GM12878 (cell line): ENCODE results near the gene KAT2A. TPM values are rescaled to one million over a fixed set of nuclear protein-coding genes. Genes with fewer than 3 reads are reported as not detected.
A peak's percentile ranks its signal among the peaks of the same experiment; 100 is the strongest.

Source experiments
- ATAC-seq: fragments of 200-7000 bp; cut with Tn5 transposase; 3 replicates; pipeline ENCODE4 v1.9.1; 2020; ENCODE audit warnings: mild to moderate bottlenecking, moderate library complexity
- BruUV-seq: library from RNA; stranded (reverse); fragments of 400-500 nt; replicated peaks from 2 replicates; lab custom pipeline; 2021; lab: Mats Ljungman, UMichigan
- CTCF ChIA-PET: fragments of 300-600 bp; sonication (Branson Sonifier 250); formaldehyde crosslinking; extraction: SDS; loops from one replicate; lab custom pipeline; 2021; ENCODE audit warnings: inconsistent platforms; lab: Yijun Ruan, JAX
- POLR2A ChIA-PET: fragments of 350-600 bp; formaldehyde crosslinking; extraction: SDS; loops from one replicate; lab custom pipeline; 2021; ENCODE audit warnings: inconsistent platforms; lab: Charles Lee
- RAD21 ChIA-PET: fragments of 300-600 bp; sonication (Branson Sonifier 250); formaldehyde crosslinking; loops from one replicate; lab custom pipeline; 2023; ENCODE audit warnings: antibody characterized with exemption; ENCODE audit not compliant: unreplicated experiment; lab: Charles Lee
- SMC1A ChIA-PET: fragments of 300-600 bp; sonication (Branson Sonifier 250); formaldehyde crosslinking; loops from one replicate; lab custom pipeline; 2023; ENCODE audit not compliant: unreplicated experiment, uncharacterized antibody; lab: Charles Lee
- DNase-seq: peaks from one replicate; pipeline ENCODE4 v3.0.0-alpha.2; 2011; ENCODE audit warnings: low read depth, low spot score
- FAIRE-seq: peaks from 3 replicates; lab custom pipeline; 2011; peaks lifted over from hg19 to GRCh38; lab: Jason Lieb, UNC
- H2AFZ ChIP-seq: 2 replicates; pipeline ENCODE4 v1.6.0; 2011; ENCODE audit warnings: low read depth, low read length, control low read depth; ENCODE audit not compliant: control insufficient read depth
- H3K27ac ChIP-seq: 2 replicates; pipeline ENCODE4 v1.5.1; 2011; ENCODE audit warnings: control low read depth; ENCODE audit not compliant: control insufficient read depth, insufficient read depth
- H3K27me3 ChIP-seq, 2 experiments: replicated peaks in 1 of 2; 2 replicates each; pipeline versions ENCODE4 v1.6.0 to v1.6.1; 2011; ENCODE audit warnings: low read length in 1 of 2; ENCODE audit not compliant: control insufficient read depth in 2 of 2, insufficient read depth in 2 of 2
- H3K36me3 ChIP-seq, 2 experiments: 2 replicates each; pipeline ENCODE4 v1.5.1; 2011; ENCODE audit warnings: low read length in 1 of 2; ENCODE audit not compliant: control insufficient read depth in 2 of 2, insufficient read depth in 2 of 2
- H3K4me1 ChIP-seq: 2 replicates; pipeline ENCODE4 v1.6.1; 2011; ENCODE audit warnings: mild to moderate bottlenecking, low read length, moderate library complexity, mixed read lengths; ENCODE audit not compliant: control insufficient read depth, insufficient read depth
- H3K4me2 ChIP-seq: 2 replicates; pipeline ENCODE4 v1.6.0; 2011; ENCODE audit warnings: control low read depth; ENCODE audit not compliant: control insufficient read depth, insufficient read depth
- H3K4me3 ChIP-seq: fragments of 200-600 bp; sonication (generic); 2 replicates; pipeline ENCODE4 v1.5.1; 2016
- H3K79me2 ChIP-seq: 2 replicates; pipeline ENCODE4 v1.6.0; 2011; ENCODE audit warnings: low read length; ENCODE audit not compliant: control insufficient read depth, insufficient read depth
- H3K9ac ChIP-seq: 2 replicates; pipeline ENCODE4 v1.8.0; 2011; ENCODE audit warnings: low read length, control low read depth, mixed read lengths; ENCODE audit not compliant: control insufficient read depth, insufficient read depth
- H3K9me3 ChIP-seq: replicated peaks from 3 replicates; pipeline ENCODE4 v1.5.1; 2011; ENCODE audit warnings: mild to moderate bottlenecking, low read length; ENCODE audit not compliant: control insufficient read depth, insufficient read depth
- H4K20me1 ChIP-seq: 2 replicates; pipeline ENCODE4 v1.6.0; 2011; ENCODE audit not compliant: control insufficient read depth, insufficient read depth
- HDAC6 ChIP-seq: fragments of 200-600 bp; sonication (generic); IDR thresholded peaks from one replicate; pipeline ENCODE4 v1.8.0; 2017; ENCODE audit warnings: antibody characterized with exemption; ENCODE audit not compliant: unreplicated experiment
- IKZF2 ChIP-seq, 2 experiments: fragments of 450-650 bp; IDR thresholded peaks; 2 replicates each; pipeline ENCODE4 v1.6.1; 2017; ENCODE audit warnings: mild to moderate bottlenecking in 2 of 2, moderate library complexity in 2 of 2
- MYB ChIP-seq: fragments of 150-350 bp; IDR thresholded peaks from 2 replicates; pipeline ENCODE4 v1.6.1; 2014; ENCODE audit warnings: mild to moderate bottlenecking, low read depth, low read length, borderline replicate concordance
- NR2C2 ChIP-seq: IDR thresholded peaks from 2 replicates; pipeline ENCODE4 v1.6.1; 2011; ENCODE audit warnings: borderline replicate concordance, low read depth; ENCODE audit not compliant: control insufficient read depth, insufficient read length
- PBX3 ChIP-seq: IDR thresholded peaks from 2 replicates; pipeline ENCODE4 v1.6.1; 2011; ENCODE audit warnings: mild to moderate bottlenecking, low read depth, low read length, moderate library complexity; ENCODE audit not compliant: insufficient replicate concordance
- POLR2A ChIP-seq: IDR thresholded peaks from 2 replicates; pipeline ENCODE4 v1.6.1; 2011; ENCODE audit warnings: low read depth, mild to moderate bottlenecking, low read length
- RAD21 ChIP-seq: IDR thresholded peaks from 2 replicates; pipeline ENCODE4 v1.6.1; 2011; ENCODE audit warnings: mild to moderate bottlenecking, low read depth, low read length, moderate library complexity; ENCODE audit not compliant: insufficient read depth
- RB1 ChIP-seq: fragments of 450-650 bp; formaldehyde crosslinking; IDR thresholded peaks from 2 replicates; pipeline ENCODE4 v1.6.1; 2017; ENCODE audit warnings: mild to moderate bottlenecking, borderline replicate concordance
- RCOR1 ChIP-seq: conservative IDR thresholded peaks from 2 replicates; pipeline ENCODE4 v1.6.1; 2012; ENCODE audit warnings: low read depth, low read length, improper control_type of control experiment
- SMC3 ChIP-seq: IDR thresholded peaks from 2 replicates; pipeline ENCODE4 v1.6.1; 2011; ENCODE audit warnings: low read length, improper control_type of control experiment, borderline replicate concordance
- WRNIP1 ChIP-seq: IDR thresholded peaks from 2 replicates; pipeline ENCODE4 v1.6.1; 2011; ENCODE audit warnings: low read depth, low read length, improper control_type of control experiment, borderline replicate concordance
- WGBS: methylation state at CpG from one replicate; pipeline ENCODE4 v1.1.6; 2016; ENCODE audit warnings: low lambda C conversion rate; ENCODE audit not compliant: insufficient replicate concordance, insufficient coverage; ENCODE audit errors: missing lambda C conversion rate; 5-methylcytosine and 5-hydroxymethylcytosine counted together
- in situ Hi-C: fragments of 300-500 bp; cut with MboI; formaldehyde crosslinking; loops from 9 replicates; pipeline ENCODE4 v1.14.3; 2018; ENCODE audit warnings: mixed read lengths
- intact Hi-C: fragments of 100-400 bp; cut with micrococcal nuclease; formaldehyde crosslinking; loops from one replicate; pipeline ENCODE4 v1.14.2; 2022; ENCODE audit not compliant: unreplicated experiment
- polyA plus RNA-seq, 11 experiments: library from polyadenylated mRNA; depleted of rRNA in 4 of 11; unstranded in 6 of 11; stranded (reverse) in 5 of 11; fragments of >200 nt; fragmentation: Nextera tagmentation in 4 of 11; fragmentation: Illumina TruSeq in 1 of 11; extraction: Ambion mirVana in 4 of 11; extraction: Trizol in 1 of 11; gene quantifications; 1 replicate in 1 of 11; 2 replicates in 10 of 11; pipeline versions ENCODE4 v1.2.1 to v1.2.3, GENCODE V29; 2011 to 2016; ENCODE audit warnings: inconsistent platforms in 2 of 11, missing spikeins in 2 of 11, low read depth in 1 of 11
- total RNA-seq, 4 experiments: library from RNA; depleted of rRNA in 3 of 4; stranded (reverse); fragments of >200 nt in 3 of 4; fragmentation: Illumina TruSeq in 1 of 4; extraction: Trizol in 1 of 4; gene quantifications; 2 replicates each; pipeline versions ENCODE4 v1.2.1 to v1.2.3, GENCODE V29; 2013 to 2021

KAT2A gene
- total and polyA plus RNA-seq, 10 of the 15 experiments (the other 5 are each of a cell fraction or from before 2014, with no cell fraction given): 0.85 to 47.5 (median 14.6) TPM

GRCh38 chr17:42138749-42139492 is 17.8 kb upstream of the KAT2A start:
- no peak overlapping the region for H3K27ac ChIP-seq
- TF ChIP-seq POLR2A: 0 out of 2 replicates have a peak, but pooled peaks have one; percentile 23
- no peak for TF ChIP-seq RAD21
- TF ChIP-seq, all 136 proteins: peak for 1
- BruUV-seq: no TSS peak
- in situ Hi-C loops (no loop called here), intact Hi-C loops (no loop called here)
- ChIA-PET SMC1A (interaction anchor here (1.1 to 1.8 kb wide), 2 partner anchors 15 to 64 kb away, joined by 3 to 4 read pairs; no protein-coding TSS in a partner anchor), RAD21 (interaction anchor here (1.1 kb wide), 1 partner anchor 43 kb away, joined by 3 read pairs; no protein-coding TSS in a partner anchor), CTCF (interaction anchor here (0.7 to 3.0 kb wide), 2 partner anchors 9 to 43 kb away, joined by 3 to 10 read pairs; no protein-coding TSS in a partner anchor), POLR2A (no interaction called here)
- H3K4me3 ChIP-seq: no peak overlapping the region
- H3K79me2 ChIP-seq: peaks cover 42% of the 10 kb centered on the region
- no peak overlapping the region for H2AFZ ChIP-seq
- no peak overlapping the region for H3K4me2 ChIP-seq
- H4K20me1 ChIP-seq: peaks cover 11% of the 10 kb centered on the region; the same call in 1 of the 2 replicates
- no peak for ATAC-seq
- no peak for DNase-seq
- no peaks in the 10 kb centered on the region for H3K9me3 ChIP-seq
- 97% methylated on average over 7 of the region's 7 CpGs for WGBS
- H3K9ac ChIP-seq: no peak overlapping the region
- H3K36me3 ChIP-seq: peaks cover 8 to 11% of the 10 kb centered on the region in 2 experiments; a peak in 3 of 4 replicates
- no peak for FAIRE-seq
- no peaks in the 10 kb centered on the region for H3K27me3 ChIP-seq
- peaks cover 5% of the 10 kb centered on the region for H3K4me1 ChIP-seq

GRCh38 chr17:42136654-42137051 is 15.5 kb upstream of the KAT2A start:
- intact Hi-C loops: no loop called here
- Histone ChIP-seq H3K79me2 (peaks cover 43% of the 10 kb centered on the region), H2AFZ (no peak overlapping the region), H3K36me3 (peaks cover 8 to 11% of the 10 kb centered on the region in 2 experiments; a peak in 3 of 4 replicates), H3K27me3 (no peaks in the 10 kb centered on the region), H4K20me1 (peaks cover 23% of the 10 kb centered on the region; the same call in 1 of the 2 replicates), H3K9me3 (no peaks in the 10 kb centered on the region)
- RAD21 ChIA-PET: interaction anchor here (1.7 to 2.6 kb wide), 2 partner anchors 17 to 44 kb away, joined by 5 to 10 read pairs; partner anchors contain the start of gene KCNH4
- CTCF ChIA-PET: interaction anchor here (1.4 to 3.0 kb wide), 8 partner anchors 16 to 266 kb away, joined by 3 to 10 read pairs (median 5); partner anchors contain the start of gene KAT2A
- SMC1A ChIA-PET: interaction anchor here (1.4 to 1.8 kb wide), 2 partner anchors 17 to 112 kb away, joined by 3 to 4 read pairs; no protein-coding TSS in a partner anchor
- no peak for DNase-seq
- BruUV-seq: no TSS peak
- in situ Hi-C loops: no loop called here
- no peak for FAIRE-seq
- no peak for ATAC-seq
- POLR2A ChIA-PET: interaction anchor here (0.9 to 1.8 kb wide), 4 partner anchors 17 to 31 kb away, joined by 3 to 6 read pairs (median 4); no protein-coding TSS in a partner anchor
- WGBS: 30% methylated on average over 3 of the region's 3 CpGs
- TF ChIP-seq RCOR1: no peak
- TF ChIP-seq SMC3: no peak
- no peak for TF ChIP-seq HDAC6
- no peak for TF ChIP-seq RB1
- no peak for TF ChIP-seq PBX3
- no peak for TF ChIP-seq WRNIP1
- TF ChIP-seq IKZF2 (IDR thresholded peaks at IDR 0.05): no peak
- TF ChIP-seq NR2C2: no peak
- no peak for TF ChIP-seq MYB
- no peak for TF ChIP-seq RAD21
- TF ChIP-seq, all 136 proteins: peak for 0
- no peak overlapping the region for H3K27ac ChIP-seq
- H3K4me2 ChIP-seq: no peak overlapping the region
- H3K4me1 ChIP-seq: peaks cover 25% of the 10 kb centered on the region
- H3K4me3 ChIP-seq: no peak overlapping the region
- no peak overlapping the region for H3K9ac ChIP-seq
